CD4-positive, alpha-beta T cell treated with Interferon alpha-2 for 1 hour (primary cell): ENCODE results near the gene WDR1.

Source experiments
- DNase-seq, 2 donors: peaks; one replicate each; pipeline ENCODE4 v3.0.0-alpha.2; 2020 to 2022

The WDR1 gene

GRCh38 chr4:10097906-10098779 lies 18.5 kb downstream of the WDR1 start:
- no peak for DNase-seq

GRCh38 chr4:10096978-10097335 lies 19.6 kb downstream of the WDR1 start:
- DNase-seq, result no peak

GRCh38 chr4:10096201-10096977 lies 20.2 kb downstream of the WDR1 start:
- peak; percentile 68 to 77 for DNase-seq

GRCh38 chr4:10095296-10095991 lies 21.2 kb downstream of the WDR1 start:
- peak in 1 of 2 donors; percentile 29 for DNase-seq

- DNase-seq, result no peak
Observed at GRCh38 chr4:10094841-10095240, 21.8 kb downstream of the WDR1 start.

GRCh38 chr4:10093801-10094552 lies 22.6 kb downstream of the WDR1 start:
- DNase-seq, result peak in 1 of 2 donors; percentile 39

- no peak for DNase-seq
Observed at GRCh38 chr4:10093271-10093621, 23.4 kb downstream of the WDR1 start.

- no peak for DNase-seq
Observed at GRCh38 chr4:10092481-10093270, 23.9 kb downstream of the WDR1 start.

- no peak for DNase-seq
Observed at GRCh38 chr4:10091531-10092181, 24.9 kb downstream of the WDR1 start.

GRCh38 chr4:10090467-10091250 lies 25.9 kb downstream of the WDR1 start:
- DNase-seq, result no peak

GRCh38 chr4:10089346-10089745 lies 27.3 kb downstream of the WDR1 start:
- DNase-seq, result no peak

GRCh38 chr4:10088135-10089010 lies 28.2 kb downstream of the WDR1 start:
- no peak for DNase-seq

GRCh38 chr4:10087152-10087791 lies 29.3 kb downstream of the WDR1 start:
- no peak for DNase-seq

GRCh38 chr4:10086506-10087120 lies 30.0 kb downstream of the WDR1 start:
- DNase-seq, result no peak

GRCh38 chr4:10085828-10086505 lies 30.6 kb downstream of the WDR1 start:
- DNase-seq, result no peak

GRCh38 chr4:10085386-10085785 lies 31.2 kb downstream of the WDR1 start:
- no peak for DNase-seq

- DNase-seq, result no peak
Observed at GRCh38 chr4:10084651-10085358, 31.8 kb downstream of the WDR1 start.
